CD14-positive monocyte (primary cell): ENCODE results near the gene LHCGR. TPM values are rescaled to one million over a fixed set of nuclear protein-coding genes. Genes with fewer than 3 reads are reported as not detected.

ENCODE experiments used
- DNase-seq, 3 donors: peaks; one replicate each; pipeline ENCODE4 v3.0.0-alpha.2; 2011 to 2022
- H2AFZ ChIP-seq: 2 replicates; pipeline ENCODE4 v1.6.0; 2012; ENCODE audit warnings: mild to moderate bottlenecking, low read depth, low read length, inconsistent platforms; ENCODE audit not compliant: insufficient read depth, poor library complexity, severe bottlenecking
- H3K27ac ChIP-seq, 2 donors: 1 replicate in 1 of 2; 2 replicates in 1 of 2; pipeline ENCODE4 v1.5.1; 2012 to 2013; ENCODE audit warnings: low read length in 2 of 2, control low read depth in 1 of 2, inconsistent platforms in 1 of 2, low read depth in 1 of 2, mild to moderate bottlenecking in 1 of 2
- H3K27me3 ChIP-seq, 2 donors: one replicate each; pipeline versions ENCODE4 v1.6.0 to v1.6.1; 2011 to 2013; ENCODE audit warnings: low read length in 2 of 2; ENCODE audit not compliant: control insufficient read depth in 2 of 2, insufficient read depth in 2 of 2
- H3K36me3 ChIP-seq, 2 donors: replicated peaks in 1 of 2; 1 replicate in 1 of 2; 2 replicates in 1 of 2; pipeline versions ENCODE4 v1.5.1 to v1.6.1; 2012 to 2013; ENCODE audit warnings: low read length in 2 of 2, control low read depth in 1 of 2, inconsistent platforms in 1 of 2, mild to moderate bottlenecking in 1 of 2; ENCODE audit not compliant: insufficient read depth in 2 of 2, control insufficient read depth in 1 of 2
- H3K4me1 ChIP-seq, 2 donors: 1 replicate in 1 of 2; 2 replicates in 1 of 2; pipeline versions ENCODE4 v1.5.1 to v1.6.1; 2012 to 2013; ENCODE audit warnings: low read length in 2 of 2, control low read depth in 1 of 2, inconsistent platforms in 1 of 2, mild to moderate bottlenecking in 1 of 2, moderate library complexity in 1 of 2; ENCODE audit not compliant: insufficient read depth in 2 of 2, control insufficient read depth in 1 of 2
- H3K4me2 ChIP-seq: replicated peaks from 2 replicates; pipeline ENCODE3; 2012; ENCODE audit warnings: low read length, moderate library complexity, mild to moderate bottlenecking; ENCODE audit not compliant: poor library complexity, severe bottlenecking; ENCODE audit errors: extremely low read depth
- H3K4me3 ChIP-seq, 3 experiments: fragments of 200-600 bp in 1 of 3; sonication (generic) in 1 of 3; replicated peaks in 1 of 3; 1 replicate in 2 of 3; 2 replicates in 1 of 3; pipeline ENCODE4 v1.5.1; 2011 to 2013; ENCODE audit warnings: low read length in 3 of 3, mild to moderate bottlenecking in 3 of 3, control low read depth in 2 of 3, low read depth in 2 of 3, inconsistent platforms in 1 of 3, moderate library complexity in 1 of 3
- H3K79me2 ChIP-seq: 2 replicates; pipeline ENCODE4 v1.6.0; 2012; ENCODE audit warnings: mild to moderate bottlenecking, control low read depth, inconsistent platforms, low read length, moderate library complexity; ENCODE audit not compliant: insufficient read depth
- H3K9ac ChIP-seq: 2 replicates; pipeline ENCODE4 v1.6.0; 2017; ENCODE audit warnings: low read length, mild to moderate bottlenecking; ENCODE audit not compliant: insufficient read depth, poor library complexity, severe bottlenecking
- H3K9me3 ChIP-seq, 2 donors: replicated peaks in 1 of 2; 1 replicate in 1 of 2; 2 replicates in 1 of 2; pipeline versions ENCODE4 v1.5.1 to v1.6.1; 2012 to 2013; ENCODE audit warnings: low read length in 2 of 2, control low read depth in 1 of 2; ENCODE audit not compliant: control insufficient read depth in 1 of 2, insufficient read depth in 1 of 2
- H4K20me1 ChIP-seq: 2 replicates; pipeline ENCODE4 v1.6.0; 2012; ENCODE audit warnings: mild to moderate bottlenecking, low read length, control low read depth, moderate library complexity; ENCODE audit not compliant: insufficient read depth
- H3K27ac Mint-ChIP-seq, 7 donors: one replicate each; pipeline ENCODE4 v1.8.0; 2020; ENCODE audit warnings: mild to moderate bottlenecking in 7 of 7, mixed read lengths in 7 of 7, moderate library complexity in 6 of 7, inconsistent platforms in 2 of 7
- H3K27me3 Mint-ChIP-seq, 3 donors: one replicate each; pipeline ENCODE4 v1.8.0; 2021 to 2022; ENCODE audit warnings: low read depth in 3 of 3, mild to moderate bottlenecking in 3 of 3, mixed read lengths in 3 of 3, moderate library complexity in 3 of 3, inconsistent platforms in 1 of 3
- H3K36me3 Mint-ChIP-seq, 2 donors: one replicate each; pipeline ENCODE4 v1.8.0; 2020; ENCODE audit warnings: mixed read lengths in 2 of 2, inconsistent platforms in 1 of 2, mild to moderate bottlenecking in 1 of 2
- H3K4me1 Mint-ChIP-seq: one replicate; pipeline ENCODE4 v1.8.0; 2020; ENCODE audit warnings: mild to moderate bottlenecking, mixed read lengths
- H3K4me3 Mint-ChIP-seq, 2 donors: one replicate each; pipeline ENCODE4 v1.8.0; 2020; ENCODE audit warnings: mild to moderate bottlenecking in 2 of 2, mixed read lengths in 2 of 2, moderate library complexity in 1 of 2
- H3K9me3 Mint-ChIP-seq, 7 donors: one replicate each; pipeline ENCODE4 v1.8.0; 2020 to 2022; ENCODE audit warnings: mixed read lengths in 7 of 7, mild to moderate bottlenecking in 6 of 7, moderate library complexity in 6 of 7, inconsistent platforms in 2 of 7
- WGBS: methylation state at CpG from one replicate; pipeline ENCODE4 v1.1.5; 2013; ENCODE audit warnings: missing lambda C conversion rate; ENCODE audit not compliant: insufficient coverage; 5-methylcytosine and 5-hydroxymethylcytosine counted together
- intact Hi-C, 2 donors: fragments of 100-400 bp; cut with micrococcal nuclease; formaldehyde crosslinking; loops; one replicate each; pipeline versions ENCODE4 v1.15.0 to v1.15.1; 2023
- polyA plus RNA-seq, 3 donors: library from polyadenylated mRNA; depleted of rRNA in 1 of 3; unstranded in 2 of 3; stranded (reverse) in 1 of 3; fragments of 300-500 nt in 2 of 3; fragments of >200 nt in 1 of 3; fragmentation: Illumina TruSeq in 2 of 3; gene quantifications; 1 replicate in 2 of 3; 2 replicates in 1 of 3; pipeline ENCODE4 v1.2.3, GENCODE V29; 2012 to 2021
- TF ChIP-seq, protein P1 (sequence below): fragments of 200-600 bp; IDR thresholded peaks from one replicate; pipeline ENCODE4 v1.8.0; 2022; ENCODE audit warnings: antibody characterized with exemption, mild to moderate bottlenecking

Gene LHCGR
- polyA plus RNA-seq, 3 donors: not detected

DNA sequence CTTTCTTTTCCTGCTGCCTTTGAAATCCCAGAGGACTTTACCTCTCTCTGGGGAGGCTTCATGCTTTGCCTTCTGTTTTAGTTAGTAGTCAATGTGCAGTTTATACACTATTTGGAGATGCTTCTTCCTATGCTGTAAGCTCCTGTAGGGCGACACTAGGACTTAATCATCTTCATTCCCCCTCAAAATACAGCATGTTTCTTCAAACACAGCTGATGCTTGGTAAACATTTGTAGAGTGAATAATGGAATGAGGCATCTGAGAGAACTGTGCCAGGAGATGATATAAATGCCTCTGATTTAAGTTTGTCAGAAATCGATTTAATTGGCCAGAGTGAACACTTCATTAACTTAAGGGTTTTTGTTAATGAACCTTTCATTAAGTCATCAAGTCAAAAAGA lies 43.4 kb downstream of the LHCGR start:
- intact Hi-C loops: no loop called here
- H3K27me3 ChIP-seq: no peaks in the 10 kb centered on the region

DNA sequence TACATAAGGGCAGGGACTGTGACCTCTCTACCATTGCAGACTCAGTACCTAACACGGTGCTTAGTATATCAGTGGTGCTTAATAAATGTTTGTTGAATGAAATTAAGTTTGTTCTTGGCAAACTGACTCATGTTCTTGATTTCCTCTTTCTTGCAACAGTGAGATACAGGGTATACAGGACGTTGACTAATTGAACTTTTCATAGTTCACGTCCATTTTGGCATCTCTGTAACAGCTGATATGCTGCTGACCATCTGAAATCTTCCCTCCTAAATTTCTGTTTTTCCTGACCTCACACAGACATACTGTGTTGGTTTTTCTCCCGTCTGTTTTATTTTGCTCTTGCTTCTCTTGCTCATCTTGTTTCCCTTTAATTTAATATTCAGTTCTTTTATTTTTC lies 44.2 kb downstream of the LHCGR start:
- Mint-ChIP-seq H3K27me3 (peaks cover 0 to 6% (median 2%) of the 10 kb centered on the region in 3 donors), H3K27ac (no peak overlapping the region), H3K36me3 (no peaks in the 10 kb centered on the region), H3K4me3 (no peak overlapping the region), H3K4me1 (no peaks in the 10 kb centered on the region), H3K9me3 (peaks cover 0 to 7% (median 0%) of the 10 kb centered on the region in 7 donors)
- Histone ChIP-seq H3K4me1 (no peaks in the 10 kb centered on the region), H3K9me3 (no peaks in the 10 kb centered on the region), H3K27me3 (no peaks in the 10 kb centered on the region), H4K20me1 (no peaks in the 10 kb centered on the region), H3K4me2 (no peak overlapping the region), H2AFZ (no peak overlapping the region), H3K36me3 (no peaks in the 10 kb centered on the region), H3K27ac (no peak overlapping the region), H3K79me2 (no peaks in the 10 kb centered on the region), H3K4me3 (no peak overlapping the region), H3K9ac (no peak overlapping the region)
- intact Hi-C loops: no loop called here
- WGBS: 100% methylated on average over 1 of the region's 4 CpGs
- no peak for DNase-seq
- TF ChIP-seq, protein P1, sequence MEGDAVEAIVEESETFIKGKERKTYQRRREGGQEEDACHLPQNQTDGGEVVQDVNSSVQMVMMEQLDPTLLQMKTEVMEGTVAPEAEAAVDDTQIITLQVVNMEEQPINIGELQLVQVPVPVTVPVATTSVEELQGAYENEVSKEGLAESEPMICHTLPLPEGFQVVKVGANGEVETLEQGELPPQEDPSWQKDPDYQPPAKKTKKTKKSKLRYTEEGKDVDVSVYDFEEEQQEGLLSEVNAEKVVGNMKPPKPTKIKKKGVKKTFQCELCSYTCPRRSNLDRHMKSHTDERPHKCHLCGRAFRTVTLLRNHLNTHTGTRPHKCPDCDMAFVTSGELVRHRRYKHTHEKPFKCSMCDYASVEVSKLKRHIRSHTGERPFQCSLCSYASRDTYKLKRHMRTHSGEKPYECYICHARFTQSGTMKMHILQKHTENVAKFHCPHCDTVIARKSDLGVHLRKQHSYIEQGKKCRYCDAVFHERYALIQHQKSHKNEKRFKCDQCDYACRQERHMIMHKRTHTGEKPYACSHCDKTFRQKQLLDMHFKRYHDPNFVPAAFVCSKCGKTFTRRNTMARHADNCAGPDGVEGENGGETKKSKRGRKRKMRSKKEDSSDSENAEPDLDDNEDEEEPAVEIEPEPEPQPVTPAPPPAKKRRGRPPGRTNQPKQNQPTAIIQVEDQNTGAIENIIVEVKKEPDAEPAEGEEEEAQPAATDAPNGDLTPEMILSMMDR: no peak

More for the DNA sequence above, 43.4 kb downstream of the LHCGR start:
- TF ChIP-seq, protein P1: no peak
- Histone ChIP-seq H3K4me1 (no peaks in the 10 kb centered on the region), H3K4me3 (no peak overlapping the region), H3K79me2 (no peaks in the 10 kb centered on the region), H3K9me3 (no peaks in the 10 kb centered on the region), H3K36me3 (no peaks in the 10 kb centered on the region), H3K4me2 (no peak overlapping the region), H3K9ac (no peak overlapping the region), H3K27ac (no peak overlapping the region), H2AFZ (no peak overlapping the region), H4K20me1 (no peaks in the 10 kb centered on the region)
- H3K4me1 Mint-ChIP-seq: no peaks in the 10 kb centered on the region
- no peak overlapping the region for H3K4me3 Mint-ChIP-seq
- peaks cover 0 to 5% (median 0%) of the 10 kb centered on the region in 7 donors for H3K9me3 Mint-ChIP-seq
- DNase-seq: no peak
- no peak overlapping the region for H3K27ac Mint-ChIP-seq
- no peaks in the 10 kb centered on the region for H3K36me3 Mint-ChIP-seq
- peaks cover 0 to 3% (median 2%) of the 10 kb centered on the region in 3 donors for H3K27me3 Mint-ChIP-seq
- no CpG with 5 or more reads among the region's 2 CpGs for WGBS
